Endometrial microvascular endothelial cells (primary cell): ENCODE results near the gene DOK4. TPM values are rescaled to one million over a fixed set of nuclear protein-coding genes. Genes with fewer than 3 reads are reported as not detected.

Source experiments
- in situ Hi-C: cut with HindIII; loops from 2 replicates; pipeline ENCODE4 v1.10.0; 2017; ENCODE audit warnings: low sequenced_read_pairs, low pct_unique_long_range_greater_than_20kb; ENCODE audit errors: inconsistent ontology term
- total RNA-seq: library from RNA; depleted of rRNA; stranded (reverse); fragments of >200 nt; gene quantifications from one replicate; pipeline ENCODE4 v1.2.3, GENCODE V29; 2015; ENCODE audit errors: inconsistent ontology term

Gene DOK4
- total RNA-seq, 1 donor from 2014 or later = 13.5 TPM

- in situ Hi-C loops = no loop called here
These were observed 39.5 kb upstream of the DOK4 start for GRCh38 chr16:57525761-57526160.

DNA sequence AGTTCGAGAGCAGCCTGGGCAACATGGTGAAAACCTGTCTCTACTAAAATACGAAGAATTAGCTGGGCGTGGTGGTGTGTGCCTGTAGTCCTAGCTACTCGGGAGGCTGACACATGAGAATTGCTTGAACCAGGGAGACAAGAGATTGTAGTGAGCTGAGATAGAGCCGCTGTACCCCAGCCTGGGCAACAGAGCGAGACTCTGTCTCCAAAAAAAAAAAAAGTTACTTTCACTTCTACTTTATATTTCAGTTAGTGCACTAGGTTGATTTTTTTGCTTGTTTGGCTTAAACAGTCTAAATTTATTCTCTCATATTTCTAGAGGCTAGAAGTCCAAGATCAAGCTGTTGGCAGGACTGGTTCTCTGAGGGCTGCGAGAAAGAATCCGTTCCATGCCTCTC lies 36.7 kb upstream of the DOK4 start:
- in situ Hi-C loops = no loop called here

DNA sequence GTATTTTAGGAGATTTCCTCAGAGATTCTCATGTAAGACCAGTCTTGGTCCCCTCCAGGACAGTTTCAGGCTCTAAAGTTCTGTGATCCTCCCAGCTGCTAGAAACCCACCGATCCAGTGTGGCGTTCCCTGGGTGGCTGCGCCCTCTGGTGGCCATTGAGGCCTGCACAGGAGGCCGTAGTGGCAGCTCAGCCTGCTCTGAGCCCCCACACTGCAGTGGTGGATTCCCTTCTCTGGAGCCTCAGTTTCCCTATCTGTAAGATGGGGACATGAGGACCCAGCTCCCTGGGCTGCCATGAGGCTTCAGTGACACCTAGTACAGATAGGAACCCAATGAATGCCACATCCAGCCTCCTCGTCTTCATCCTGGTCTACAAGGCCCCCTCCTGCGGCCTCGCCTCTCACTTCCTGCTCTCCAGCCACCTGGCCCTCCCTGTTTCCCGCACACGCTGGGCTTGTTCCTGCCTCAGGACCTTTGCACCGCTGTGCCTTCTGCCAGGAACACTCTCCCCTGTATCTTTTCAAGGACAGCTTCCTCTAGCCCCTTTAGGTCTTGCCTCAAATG lies 33.6 kb upstream of the DOK4 start:
- in situ Hi-C loops = no loop called here

DNA sequence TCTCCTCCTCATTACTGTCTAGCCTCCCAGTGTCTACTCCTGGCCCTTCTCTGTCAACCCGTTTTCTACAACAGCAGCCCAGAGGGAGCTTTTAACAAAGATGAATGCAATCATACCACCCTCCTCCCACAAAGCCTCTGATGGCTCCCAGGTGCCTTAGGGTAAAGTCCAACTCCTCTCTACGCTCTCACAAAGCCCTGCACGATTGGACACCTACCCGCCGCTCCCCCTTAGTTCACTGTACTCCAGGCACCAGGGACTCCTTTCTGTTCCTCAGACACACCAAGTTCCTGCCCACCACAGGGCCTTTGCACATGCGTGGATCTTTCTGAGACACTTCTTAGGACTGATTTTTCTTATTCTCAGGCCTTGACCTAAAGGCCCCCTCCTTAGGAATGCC lies 32.6 kb upstream of the DOK4 start:
- in situ Hi-C loops = no loop called here

GRCh38 chr16:57518520-57518919 lies 32.2 kb upstream of the DOK4 start:
- in situ Hi-C loops = no loop called here

- in situ Hi-C loops = no loop called here
These were observed 31.4 kb upstream of the DOK4 start for GRCh38 chr16:57517397-57518367.

DNA sequence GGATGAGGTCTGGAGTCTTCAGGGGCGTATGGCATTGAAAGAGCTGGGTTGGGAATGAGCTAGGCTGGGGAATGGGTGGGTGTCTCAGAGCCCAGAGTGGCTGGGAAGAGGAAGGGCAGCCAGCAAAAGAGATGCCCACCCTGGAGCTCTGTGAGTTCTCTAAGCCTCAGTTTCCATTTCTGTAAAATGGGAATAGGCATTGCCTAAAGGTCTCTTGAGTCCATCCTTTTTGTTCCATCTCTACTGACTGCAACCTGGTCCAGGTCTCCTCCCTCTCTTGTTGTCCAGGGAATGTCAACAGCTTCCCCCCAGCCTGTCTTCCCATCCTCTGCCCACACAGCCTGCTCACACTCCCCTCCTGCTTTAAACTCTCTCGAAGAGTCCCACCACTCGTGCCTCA lies 30.5 kb upstream of the DOK4 start:
- in situ Hi-C loops = no loop called here

GRCh38 chr16:57516176-57516725 lies 30.0 kb upstream of the DOK4 start:
- in situ Hi-C loops = no loop called here

DNA sequence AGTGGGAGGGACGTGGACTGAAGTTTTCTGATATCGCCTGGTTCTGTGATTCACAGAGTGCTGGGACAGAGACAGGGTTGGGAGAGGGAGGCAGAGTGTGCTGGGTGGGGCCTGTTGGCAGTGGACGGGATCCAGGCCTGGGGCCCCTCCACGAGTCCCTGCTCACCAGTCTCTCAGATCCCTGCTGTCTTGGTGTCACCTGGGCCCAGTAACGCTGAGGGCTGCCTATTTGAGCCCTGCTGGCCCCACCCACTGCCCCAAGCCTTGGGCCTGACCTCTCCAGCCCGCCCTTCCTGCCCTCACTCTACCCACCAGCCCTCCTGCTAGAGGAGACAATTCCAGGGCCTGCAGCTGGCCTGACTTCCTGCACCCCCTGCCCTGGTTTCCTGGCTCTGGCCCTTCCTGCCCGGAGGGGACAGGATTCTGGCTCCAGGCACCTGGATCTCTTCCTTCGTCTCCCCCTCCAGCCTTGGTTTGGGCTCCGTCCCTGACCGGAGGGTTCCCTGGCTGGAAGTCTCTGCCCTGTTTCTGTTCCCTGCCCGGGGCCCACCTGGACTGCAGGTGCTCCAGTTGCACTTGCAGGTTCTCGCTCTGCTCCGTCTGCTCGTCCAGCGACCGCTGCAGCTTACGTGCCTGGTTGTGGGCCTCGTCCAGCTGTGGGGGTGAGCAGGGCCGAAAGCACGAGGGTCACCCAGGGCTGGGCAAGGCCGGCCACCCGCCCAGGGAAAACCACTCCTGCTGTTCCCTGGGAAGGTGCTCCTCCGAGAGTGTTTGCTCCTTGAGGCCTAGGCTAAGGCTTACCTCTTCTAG lies 28.7 kb upstream of the DOK4 start:
- in situ Hi-C loops = no loop called here

GRCh38 chr16:57514371-57514770 lies 28.1 kb upstream of the DOK4 start:
- in situ Hi-C loops = no loop called here

DNA sequence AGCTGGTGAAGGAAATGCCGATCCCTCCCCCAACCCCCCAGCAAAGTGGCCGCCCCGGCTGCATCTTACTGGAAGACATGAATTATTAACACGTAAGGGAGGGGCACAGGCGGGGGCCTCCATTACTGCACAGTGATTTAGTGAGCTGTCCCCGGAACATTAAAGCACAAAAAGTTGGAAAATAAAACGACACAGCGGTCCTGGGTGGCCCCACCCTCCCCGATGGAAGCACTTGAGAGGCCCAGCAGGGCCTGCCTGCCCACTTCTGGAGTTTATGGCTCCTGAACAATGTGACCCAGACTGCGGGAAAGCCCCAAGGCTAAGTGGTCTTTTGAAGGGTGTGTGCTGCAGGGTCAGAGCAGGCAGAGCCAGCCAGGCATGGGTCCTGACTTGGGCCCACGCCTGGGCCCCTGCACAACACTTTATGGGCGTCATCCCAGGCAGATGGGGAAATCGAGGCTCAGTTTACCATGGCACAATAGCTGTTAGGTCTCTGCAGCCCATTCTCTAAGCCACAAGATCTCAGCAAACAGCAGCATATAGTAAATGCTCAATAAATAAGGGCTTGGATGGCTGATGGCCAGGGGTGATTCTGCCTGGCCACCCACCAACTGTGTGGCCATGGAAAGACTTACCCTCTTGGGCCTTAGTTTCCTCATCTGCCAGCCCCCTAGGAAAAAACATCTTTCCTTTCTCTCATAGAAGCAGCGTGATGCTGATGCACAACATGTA lies 27.2 kb upstream of the DOK4 start:
- in situ Hi-C loops = no loop called here

DNA sequence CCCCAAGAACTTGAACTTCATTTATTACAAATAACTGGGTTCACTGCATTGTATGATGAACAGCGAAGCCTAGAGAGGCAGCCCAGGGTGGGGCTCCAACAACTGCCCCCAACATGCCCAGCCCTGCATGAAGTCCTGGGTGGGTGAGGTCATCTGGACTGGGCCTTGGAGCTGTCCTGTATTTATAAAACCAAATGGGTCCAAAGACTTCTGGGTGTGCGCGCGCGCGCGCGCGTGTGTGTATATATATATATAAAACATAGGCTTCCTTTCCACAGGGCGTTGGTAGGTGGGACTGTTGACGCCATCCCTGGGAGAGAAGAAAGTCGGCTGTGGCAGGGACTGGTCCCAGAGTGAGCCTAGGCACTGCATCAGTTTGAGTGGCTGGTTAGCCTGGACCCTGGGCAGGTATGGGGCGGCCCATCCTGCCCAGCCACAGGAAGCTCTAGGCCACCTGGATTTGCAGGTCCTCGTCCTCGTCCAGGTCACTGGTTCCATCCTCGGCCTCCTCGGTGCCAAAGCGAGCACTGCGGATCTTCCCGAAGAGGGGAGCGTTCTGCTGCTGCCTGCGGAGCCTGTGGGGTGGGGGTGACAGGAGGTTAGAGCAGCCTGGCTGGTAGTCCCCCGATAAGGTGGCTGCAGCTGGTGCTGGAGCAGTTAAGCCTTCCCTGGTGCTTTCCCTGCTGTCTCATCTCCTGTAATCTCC lies 26.2 kb upstream of the DOK4 start:
- in situ Hi-C loops = no loop called here

GRCh38 chr16:57510016-57510871 lies 24.0 kb upstream of the DOK4 start:
- in situ Hi-C loops = no loop called here

GRCh38 chr16:57509231-57509923 lies 23.1 kb upstream of the DOK4 start:
- in situ Hi-C loops = no loop called here

GRCh38 chr16:57508035-57508425 lies 21.7 kb upstream of the DOK4 start:
- in situ Hi-C loops = no loop called here

DNA sequence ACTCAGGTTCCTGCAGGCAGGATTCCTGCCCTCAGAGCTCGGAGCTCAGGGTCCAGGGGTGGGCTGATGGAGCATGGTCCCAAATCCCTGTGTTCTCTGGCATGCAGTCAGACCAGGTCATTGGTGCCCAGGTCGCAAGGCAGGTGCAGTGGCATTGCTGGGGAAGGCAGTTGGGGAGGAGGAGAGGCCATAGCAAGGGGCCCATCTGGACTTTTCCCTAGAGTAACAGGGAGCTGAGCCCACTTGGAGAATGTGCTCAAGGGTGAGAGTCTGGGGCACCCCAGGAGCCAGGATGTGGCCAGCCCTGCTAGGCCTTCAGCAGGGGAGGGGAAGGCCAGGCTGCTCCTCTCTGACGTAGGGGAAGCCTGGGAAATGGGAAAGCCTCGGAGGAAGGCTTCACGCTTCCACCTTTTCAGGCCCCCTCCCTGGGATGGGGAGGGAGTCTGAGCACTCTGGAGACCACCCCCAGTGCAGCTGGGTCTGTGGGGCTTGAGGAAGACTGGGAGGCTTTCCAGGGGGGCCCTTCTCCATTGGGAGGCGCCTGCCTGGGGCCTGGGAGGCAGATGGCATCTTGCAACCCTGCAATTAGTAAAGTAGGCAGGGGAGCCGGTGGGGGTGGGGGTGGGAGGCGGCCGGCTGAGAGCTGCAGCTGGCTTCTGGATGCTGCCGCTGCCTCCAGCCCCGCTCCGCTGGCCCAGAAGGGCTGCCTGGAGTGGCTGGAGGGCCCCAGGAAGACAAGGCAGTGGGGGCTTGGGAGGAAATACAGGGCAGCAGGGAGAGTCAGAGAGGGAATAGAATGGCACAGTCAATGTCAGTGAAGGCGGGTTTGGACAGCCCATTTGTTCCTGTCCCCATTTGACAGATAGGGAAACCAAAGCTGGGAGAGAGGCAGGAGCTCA lies 21.1 kb upstream of the DOK4 start:
- in situ Hi-C loops = no loop called here
